ENCODE results near the gene CASK.

The CASK gene

DNA sequence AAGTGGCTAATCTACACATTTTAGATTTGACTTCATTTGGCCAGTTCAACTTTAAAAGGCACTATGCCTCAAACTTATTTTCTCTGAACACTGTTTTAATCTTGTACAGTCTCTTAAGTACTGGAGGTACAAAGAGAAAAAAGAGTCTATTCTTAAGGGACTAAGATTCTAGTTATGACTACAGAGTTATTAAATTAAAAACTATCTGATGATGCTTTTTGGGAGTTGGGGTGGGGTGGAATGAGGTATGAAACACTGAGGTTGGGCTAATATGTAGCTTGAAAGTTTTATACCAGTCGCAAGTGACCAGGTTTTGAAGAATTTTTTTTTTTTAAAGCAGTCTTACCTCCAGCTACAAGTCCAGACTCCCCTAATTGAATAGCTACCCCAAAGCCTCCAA, 252.3 kb downstream of the CASK start:
- Histone ChIP-seq H3K27ac (ENCODE audit: low read length) (no peak overlapping the region), H3K4me1 (ENCODE audit: control insufficient read depth, insufficient read depth, low read length) (no peaks in the 10 kb centered on the region), H3K9me3 (ENCODE audit: control insufficient read depth in 2 of 2, low read length in 2 of 2) (no peaks in the 10 kb centered on the region), H3K27me3 (ENCODE audit: control insufficient read depth in 1 of 2, insufficient read depth in 2 of 2, low read length in 2 of 2) (no peaks in the 10 kb centered on the region), H3K36me3 (ENCODE audit: control insufficient read depth in 2 of 2, insufficient read depth in 2 of 2, low read length in 2 of 2) (no peaks in the 10 kb centered on the region), H3K9ac (ENCODE audit: low read length in 2 of 2) (no peak overlapping the region), H3K4me3 (ENCODE audit: low read length in 2 of 2) (no peak overlapping the region)

DNA sequence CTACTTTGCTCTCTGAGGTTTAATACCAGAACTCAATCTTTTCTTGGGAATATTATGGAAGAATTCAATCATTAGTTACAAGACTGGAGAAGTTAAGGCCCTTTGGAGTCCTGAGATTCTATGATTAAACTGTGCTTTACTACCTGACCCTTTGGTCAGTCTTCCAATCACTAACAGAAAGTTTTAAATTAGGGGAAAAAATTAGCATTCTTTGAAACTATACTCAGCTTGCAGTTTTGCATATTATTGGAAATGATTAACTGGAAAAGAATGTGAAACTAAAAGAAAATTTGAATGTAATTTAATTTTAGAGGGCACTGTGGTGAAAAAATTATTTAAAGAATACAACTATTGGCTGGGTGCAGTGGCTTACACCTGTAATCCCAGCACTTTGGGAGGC, 253.2 kb downstream of the CASK start:
- Histone ChIP-seq H3K4me3 (ENCODE audit: low read length in 2 of 2) (no peak overlapping the region), H3K27me3 (ENCODE audit: control insufficient read depth in 1 of 2, insufficient read depth in 2 of 2, low read length in 2 of 2) (no peaks in the 10 kb centered on the region), H3K4me1 (ENCODE audit: control insufficient read depth, insufficient read depth, low read length) (no peaks in the 10 kb centered on the region), H3K9me3 (ENCODE audit: control insufficient read depth in 2 of 2, low read length in 2 of 2) (no peaks in the 10 kb centered on the region), H3K27ac (ENCODE audit: low read length) (no peak overlapping the region), H3K9ac (ENCODE audit: low read length in 2 of 2) (no peak overlapping the region), H3K36me3 (ENCODE audit: control insufficient read depth in 2 of 2, insufficient read depth in 2 of 2, low read length in 2 of 2) (no peaks in the 10 kb centered on the region)

DNA sequence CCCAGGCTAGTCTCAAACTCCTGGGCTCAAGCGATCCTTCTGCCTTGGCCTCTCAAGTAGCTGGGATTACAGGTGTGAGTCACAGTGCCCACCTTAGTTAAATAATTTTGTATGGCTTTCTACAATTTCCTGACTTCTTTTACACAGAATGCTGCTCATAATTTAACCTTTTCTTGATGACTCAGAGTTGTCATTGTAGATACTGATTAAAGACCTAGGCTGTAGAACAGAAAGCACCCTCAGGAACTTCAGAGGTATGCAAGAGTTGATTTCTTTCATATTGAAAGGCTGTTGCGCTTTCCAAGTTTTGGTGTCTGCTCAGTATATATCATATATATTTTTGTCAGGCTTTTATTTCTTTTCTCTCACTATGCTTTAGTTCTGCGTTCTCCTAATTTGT, 255.7 kb downstream of the CASK start:
- Histone ChIP-seq H3K36me3 (ENCODE audit: control insufficient read depth in 2 of 2, insufficient read depth in 2 of 2, low read length in 2 of 2) (no peaks in the 10 kb centered on the region), H3K4me3 (ENCODE audit: low read length in 2 of 2) (no peak overlapping the region), H3K27ac (ENCODE audit: low read length) (no peak overlapping the region), H3K4me1 (ENCODE audit: control insufficient read depth, insufficient read depth, low read length) (no peaks in the 10 kb centered on the region), H3K27me3 (ENCODE audit: control insufficient read depth in 1 of 2, insufficient read depth in 2 of 2, low read length in 2 of 2) (no peaks in the 10 kb centered on the region), H3K9me3 (ENCODE audit: control insufficient read depth in 2 of 2, low read length in 2 of 2) (no peaks in the 10 kb centered on the region), H3K9ac (ENCODE audit: low read length in 2 of 2) (no peak overlapping the region)

DNA sequence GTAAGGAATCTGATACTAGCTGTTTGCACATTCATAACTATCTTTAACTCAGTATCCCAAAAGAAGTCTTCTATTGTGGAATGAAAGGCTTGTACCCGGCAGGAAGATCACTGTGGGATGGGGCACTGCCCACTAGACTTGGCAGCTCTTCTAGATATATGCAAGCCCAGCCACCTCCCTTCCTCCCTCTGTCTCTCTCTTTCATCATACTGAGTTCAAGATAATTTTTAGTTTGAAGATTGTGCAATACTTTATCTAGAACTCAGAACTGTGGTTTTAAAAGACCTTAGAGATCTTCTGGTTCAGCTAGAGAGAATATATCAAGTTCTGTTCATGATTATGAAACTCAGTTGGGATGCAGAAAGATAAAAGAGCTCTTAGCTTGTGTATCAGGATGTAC, 257.1 kb downstream of the CASK start:
- Histone ChIP-seq H3K9ac (ENCODE audit: low read length in 2 of 2) (no peak overlapping the region), H3K36me3 (ENCODE audit: control insufficient read depth in 2 of 2, insufficient read depth in 2 of 2, low read length in 2 of 2) (no peaks in the 10 kb centered on the region), H3K27ac (ENCODE audit: low read length) (no peak overlapping the region), H3K4me3 (ENCODE audit: low read length in 2 of 2) (no peak overlapping the region), H3K9me3 (ENCODE audit: control insufficient read depth in 2 of 2, low read length in 2 of 2) (no peaks in the 10 kb centered on the region), H3K4me1 (ENCODE audit: control insufficient read depth, insufficient read depth, low read length) (no peaks in the 10 kb centered on the region), H3K27me3 (ENCODE audit: control insufficient read depth in 1 of 2, insufficient read depth in 2 of 2, low read length in 2 of 2) (no peaks in the 10 kb centered on the region)

DNA sequence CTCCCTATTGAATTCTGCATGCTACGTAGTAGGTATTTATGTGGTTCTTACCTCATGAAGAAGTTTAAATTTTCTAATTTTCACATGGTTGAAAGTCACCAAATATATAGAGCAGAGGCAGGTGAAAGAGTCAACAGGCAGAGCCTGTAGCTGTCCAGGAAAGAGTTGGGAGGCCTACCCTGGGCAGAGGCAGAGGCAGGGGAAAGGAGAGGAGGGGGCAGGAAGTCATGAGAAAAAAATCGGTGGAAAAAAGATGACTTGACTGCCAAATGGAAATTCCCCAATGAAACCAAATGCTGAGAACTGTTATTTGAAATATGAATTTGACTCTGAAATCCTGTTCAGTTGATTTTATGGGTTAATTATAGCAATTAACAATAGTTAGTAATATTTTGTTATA, 257.7 kb downstream of the CASK start:
- Histone ChIP-seq H3K9ac (ENCODE audit: low read length in 2 of 2) (no peak overlapping the region), H3K27me3 (ENCODE audit: control insufficient read depth in 1 of 2, insufficient read depth in 2 of 2, low read length in 2 of 2) (no peaks in the 10 kb centered on the region), H3K36me3 (ENCODE audit: control insufficient read depth in 2 of 2, insufficient read depth in 2 of 2, low read length in 2 of 2) (no peaks in the 10 kb centered on the region), H3K4me3 (ENCODE audit: low read length in 2 of 2) (no peak overlapping the region), H3K27ac (ENCODE audit: low read length) (no peak overlapping the region), H3K9me3 (ENCODE audit: control insufficient read depth in 2 of 2, low read length in 2 of 2) (no peaks in the 10 kb centered on the region), H3K4me1 (ENCODE audit: control insufficient read depth, insufficient read depth, low read length) (no peaks in the 10 kb centered on the region)

DNA sequence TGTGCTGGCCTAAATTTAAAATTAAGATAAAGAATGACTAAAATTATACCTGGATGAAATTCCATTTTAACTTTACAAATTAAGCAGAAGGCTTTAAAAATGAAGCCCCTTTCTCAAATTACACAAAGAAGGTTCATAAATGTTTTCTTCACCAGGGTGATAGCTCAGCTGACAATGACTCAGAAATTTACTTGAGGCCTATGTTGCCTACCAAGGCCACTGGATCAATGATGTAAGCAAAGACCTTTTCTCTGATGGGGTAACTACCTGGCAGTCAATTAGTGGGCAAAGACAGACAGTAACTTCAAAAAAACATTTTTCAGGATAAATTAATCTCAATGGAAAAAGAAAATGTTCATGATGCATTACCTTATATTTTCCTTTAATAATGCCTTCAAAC, 258.4 kb downstream of the CASK start:
- Histone ChIP-seq H3K27me3 (ENCODE audit: control insufficient read depth in 1 of 2, insufficient read depth in 2 of 2, low read length in 2 of 2) (no peaks in the 10 kb centered on the region), H3K4me1 (ENCODE audit: control insufficient read depth, insufficient read depth, low read length) (no peaks in the 10 kb centered on the region), H3K27ac (ENCODE audit: low read length) (no peak overlapping the region), H3K9me3 (ENCODE audit: control insufficient read depth in 2 of 2, low read length in 2 of 2) (no peaks in the 10 kb centered on the region), H3K9ac (ENCODE audit: low read length in 2 of 2) (no peak overlapping the region), H3K36me3 (ENCODE audit: control insufficient read depth in 2 of 2, insufficient read depth in 2 of 2, low read length in 2 of 2) (no peaks in the 10 kb centered on the region), H3K4me3 (ENCODE audit: low read length in 2 of 2) (no peak overlapping the region)

DNA sequence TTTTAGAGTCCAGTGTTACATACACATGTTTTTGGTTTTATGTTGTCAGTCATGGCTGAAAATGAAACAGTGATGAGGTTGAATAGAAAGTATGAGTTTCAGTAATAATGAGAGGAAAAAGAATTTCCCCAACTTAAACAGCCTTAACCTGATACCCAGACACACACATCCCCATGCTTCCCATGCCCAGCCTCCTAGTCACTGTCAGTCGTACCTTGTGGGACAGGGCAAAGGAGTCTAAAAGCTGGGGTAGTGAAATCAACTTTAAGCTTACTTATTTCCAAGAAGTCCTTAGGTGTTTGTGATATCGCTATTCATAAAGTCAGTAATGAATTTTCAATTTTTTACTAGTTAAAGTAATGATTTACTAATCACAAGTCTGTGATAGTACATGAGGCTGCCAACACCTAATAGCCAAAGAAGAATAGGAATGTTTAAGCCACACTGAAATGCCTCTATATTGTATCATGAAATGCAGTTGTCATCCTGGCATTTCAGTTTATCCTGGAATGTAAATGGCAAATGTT, 258.9 kb downstream of the CASK start:
- no peak overlapping the region for H3K9ac ChIP-seq (ENCODE audit: low read length in 2 of 2)
- no peak overlapping the region for H3K4me3 ChIP-seq (ENCODE audit: low read length in 2 of 2)
- no peaks in the 10 kb centered on the region for H3K36me3 ChIP-seq (ENCODE audit: control insufficient read depth in 2 of 2, insufficient read depth in 2 of 2, low read length in 2 of 2)
- H3K4me1 ChIP-seq (ENCODE audit: control insufficient read depth, insufficient read depth, low read length) = no peaks in the 10 kb centered on the region
- H3K9me3 ChIP-seq (ENCODE audit: control insufficient read depth in 2 of 2, low read length in 2 of 2) = no peaks in the 10 kb centered on the region
- H3K27ac ChIP-seq (ENCODE audit: low read length) = no peak overlapping the region
- no peaks in the 10 kb centered on the region for H3K27me3 ChIP-seq (ENCODE audit: control insufficient read depth in 1 of 2, insufficient read depth in 2 of 2, low read length in 2 of 2)

DNA sequence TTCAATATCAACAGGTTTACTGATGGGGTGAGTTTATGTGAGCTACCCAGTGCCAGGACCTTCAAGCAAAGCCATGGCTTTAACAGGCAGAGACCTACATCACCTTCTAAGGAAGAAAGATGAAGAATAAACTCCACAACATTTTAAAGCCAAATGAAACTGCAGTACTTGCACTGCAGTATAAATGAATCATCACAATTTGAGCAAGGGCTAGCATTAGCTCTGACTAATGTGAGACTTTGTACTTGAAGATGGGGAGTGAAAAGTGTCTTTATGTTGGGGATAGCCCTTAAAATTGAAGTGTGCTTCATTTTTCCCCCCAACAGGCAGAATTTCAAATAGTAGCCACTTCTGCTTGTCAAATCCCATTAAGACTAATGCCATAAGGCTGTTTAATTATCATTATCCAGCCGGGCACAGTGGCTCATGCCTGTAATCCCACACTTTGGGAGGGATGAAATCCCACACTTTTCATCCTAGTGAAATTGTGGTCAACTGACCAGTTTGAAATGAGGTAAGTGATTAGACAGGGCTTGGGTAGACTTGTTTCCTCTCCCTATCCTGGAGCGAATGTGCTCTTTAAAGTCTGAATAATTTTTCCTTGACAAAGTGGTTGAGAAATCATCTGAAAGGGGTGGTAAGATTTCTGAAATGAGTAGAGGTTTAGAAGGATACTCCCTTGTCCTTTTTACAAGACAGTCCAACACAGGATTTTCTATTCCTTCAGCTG, 261.8 kb downstream of the CASK start:
- no peak overlapping the region for H3K9ac ChIP-seq (ENCODE audit: low read length in 2 of 2)
- peaks cover 6 to 8% of the 10 kb centered on the region in 2 donors for H3K36me3 ChIP-seq (ENCODE audit: control insufficient read depth in 2 of 2, insufficient read depth in 2 of 2, low read length in 2 of 2)
- no peaks in the 10 kb centered on the region for H3K27me3 ChIP-seq (ENCODE audit: control insufficient read depth in 1 of 2, insufficient read depth in 2 of 2, low read length in 2 of 2)
- no peaks in the 10 kb centered on the region for H3K9me3 ChIP-seq (ENCODE audit: control insufficient read depth in 2 of 2, low read length in 2 of 2)
- H3K27ac ChIP-seq (ENCODE audit: low read length) = no peak overlapping the region
- no peak overlapping the region for H3K4me3 ChIP-seq (ENCODE audit: low read length in 2 of 2)
- no peaks in the 10 kb centered on the region for H3K4me1 ChIP-seq (ENCODE audit: control insufficient read depth, insufficient read depth, low read length)

DNA sequence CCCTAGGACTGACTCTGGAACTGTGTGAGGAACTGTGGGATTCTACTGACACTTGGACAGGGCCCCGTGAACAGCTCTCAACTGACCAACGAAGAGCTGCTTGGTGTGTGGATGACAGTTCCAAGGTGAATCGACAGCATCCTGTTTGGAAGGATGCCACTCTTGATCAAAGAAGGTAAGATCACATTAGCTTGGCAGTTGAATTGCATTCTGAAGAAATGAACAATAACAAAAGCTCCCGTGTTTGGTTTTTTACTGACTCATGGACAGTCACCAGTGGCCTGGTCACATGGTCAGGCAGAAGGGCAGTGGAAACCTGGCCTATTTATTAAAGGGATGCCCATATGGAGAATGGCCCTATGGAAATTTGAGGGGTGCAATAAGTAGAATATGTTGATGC, 267.7 kb downstream of the CASK start:
- Histone ChIP-seq H3K4me3 (ENCODE audit: low read length in 2 of 2) (no peak overlapping the region), H3K9ac (ENCODE audit: low read length in 2 of 2) (no peak overlapping the region), H3K4me1 (ENCODE audit: control insufficient read depth, insufficient read depth, low read length) (no peaks in the 10 kb centered on the region), H3K36me3 (ENCODE audit: control insufficient read depth in 2 of 2, insufficient read depth in 2 of 2, low read length in 2 of 2) (peaks cover 13 to 14% of the 10 kb centered on the region in 2 donors), H3K27ac (ENCODE audit: low read length) (no peak overlapping the region), H3K27me3 (ENCODE audit: control insufficient read depth in 1 of 2, insufficient read depth in 2 of 2, low read length in 2 of 2) (peaks cover 0 to 8% of the 10 kb centered on the region in 2 donors), H3K9me3 (ENCODE audit: control insufficient read depth in 2 of 2, low read length in 2 of 2) (no peaks in the 10 kb centered on the region)

DNA sequence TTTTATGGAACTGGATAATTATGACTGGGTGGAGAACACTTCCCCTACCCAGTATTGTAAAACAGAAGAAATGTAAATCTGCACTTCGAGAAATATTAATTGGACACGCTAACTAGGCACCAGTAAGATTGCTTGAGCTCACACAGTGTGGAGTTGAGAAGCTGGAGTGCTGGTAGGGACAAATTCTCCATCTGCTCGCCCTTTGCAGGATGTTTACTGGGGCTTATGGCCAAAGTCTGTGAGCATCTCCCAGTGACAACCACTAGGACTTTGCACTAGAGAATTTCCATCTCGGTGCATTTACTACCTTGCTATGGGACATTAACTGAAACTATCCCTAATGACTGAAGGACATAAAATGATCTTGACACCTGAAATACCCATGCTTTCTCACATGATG, 268.3 kb downstream of the CASK start:
- no peak overlapping the region for H3K27ac ChIP-seq (ENCODE audit: low read length)
- no peak overlapping the region for H3K9ac ChIP-seq (ENCODE audit: low read length in 2 of 2)
- H3K27me3 ChIP-seq (ENCODE audit: control insufficient read depth in 1 of 2, insufficient read depth in 2 of 2, low read length in 2 of 2) = peaks cover 0 to 8% of the 10 kb centered on the region in 2 donors
- H3K9me3 ChIP-seq (ENCODE audit: control insufficient read depth in 2 of 2, low read length in 2 of 2) = no peaks in the 10 kb centered on the region
- H3K4me1 ChIP-seq (ENCODE audit: control insufficient read depth, insufficient read depth, low read length) = no peaks in the 10 kb centered on the region
- H3K4me3 ChIP-seq (ENCODE audit: low read length in 2 of 2) = no peak overlapping the region
- peaks cover 13 to 14% of the 10 kb centered on the region in 2 donors for H3K36me3 ChIP-seq (ENCODE audit: control insufficient read depth in 2 of 2, insufficient read depth in 2 of 2, low read length in 2 of 2)

DNA sequence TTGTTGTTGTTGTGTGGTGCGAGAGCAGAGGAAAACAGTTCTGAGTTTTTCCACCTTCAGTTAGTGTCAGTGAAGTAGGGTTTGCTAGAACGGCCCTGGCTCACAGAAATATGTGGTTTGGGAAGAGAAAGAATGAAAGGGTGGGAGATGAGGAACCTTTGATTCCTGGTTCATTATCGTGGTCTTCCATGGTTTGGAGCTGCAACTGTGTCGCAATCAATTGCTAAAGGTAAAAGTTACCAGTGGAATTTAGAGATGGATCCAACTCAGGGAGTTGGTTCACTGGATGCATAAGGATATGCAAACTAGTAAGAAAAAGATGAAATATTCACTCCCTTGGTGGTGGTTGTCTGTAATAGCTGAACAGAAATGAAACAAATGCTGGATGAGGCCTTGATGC, 270.2 kb downstream of the CASK start:
- Histone ChIP-seq H3K4me1 (ENCODE audit: control insufficient read depth, insufficient read depth, low read length) (no peaks in the 10 kb centered on the region), H3K9ac (ENCODE audit: low read length in 2 of 2) (no peak overlapping the region), H3K9me3 (ENCODE audit: control insufficient read depth in 2 of 2, low read length in 2 of 2) (no peaks in the 10 kb centered on the region), H3K36me3 (ENCODE audit: control insufficient read depth in 2 of 2, insufficient read depth in 2 of 2, low read length in 2 of 2) (peaks cover 6 to 8% of the 10 kb centered on the region in 2 donors), H3K27me3 (ENCODE audit: control insufficient read depth in 1 of 2, insufficient read depth in 2 of 2, low read length in 2 of 2) (peaks cover 0 to 8% of the 10 kb centered on the region in 2 donors), H3K27ac (ENCODE audit: low read length) (no peak overlapping the region), H3K4me3 (ENCODE audit: low read length in 2 of 2) (no peak overlapping the region)
